Activated T-helper 2 cell treated with anti-CD3 and anti-CD28 coated beads, Interferon-gamma antibody, Interleukin-2, Interleukin-4, amounts not matched to agents 10 μg/mL and 5 μg/mL and 100 μg/mL, durations not matched to agents 14 hours and 24 hours and 36 hours (primary cell): Measurements from ENCODE around the gene PROCR. TPM values are rescaled to one million over a fixed set of nuclear protein-coding genes. Genes with fewer than 3 reads are reported as not detected.

Experiments used
- DNase-seq: peaks from one replicate; pipeline ENCODE4 v3.0.0; 2021; ENCODE audit warnings: low spot score
- H3K27ac Mint-ChIP-seq: one replicate; pipeline ENCODE4 v1.8.0; 2021; ENCODE audit warnings: mixed read lengths
- H3K27me3 Mint-ChIP-seq: one replicate; pipeline ENCODE4 v1.8.0; 2021; ENCODE audit warnings: low read depth, mixed read lengths
- H3K36me3 Mint-ChIP-seq: one replicate; pipeline ENCODE4 v1.8.0; 2021; ENCODE audit warnings: low read depth, mixed read lengths
- H3K4me1 Mint-ChIP-seq: one replicate; pipeline ENCODE4 v1.8.0; 2021; ENCODE audit warnings: low read depth, mixed read lengths
- H3K4me3 Mint-ChIP-seq: one replicate; pipeline ENCODE4 v1.8.0; 2021; ENCODE audit warnings: low read depth, mild to moderate bottlenecking, moderate library complexity, mixed read lengths
- H3K9me3 Mint-ChIP-seq: one replicate; pipeline ENCODE4 v1.8.0; 2021; ENCODE audit warnings: mixed read lengths
- intact Hi-C: fragments of 100-400 bp; cut with micrococcal nuclease; formaldehyde crosslinking; loops from one replicate; pipeline ENCODE4 v1.15.1; 2023
- total RNA-seq: library from RNA; stranded (reverse); gene quantifications from 2 replicates; pipeline ENCODE4 v1.2.3, GENCODE V29; 2022

The PROCR gene
- 0.43 and 0.64 TPM in 2 replicates for total RNA-seq

DNA sequence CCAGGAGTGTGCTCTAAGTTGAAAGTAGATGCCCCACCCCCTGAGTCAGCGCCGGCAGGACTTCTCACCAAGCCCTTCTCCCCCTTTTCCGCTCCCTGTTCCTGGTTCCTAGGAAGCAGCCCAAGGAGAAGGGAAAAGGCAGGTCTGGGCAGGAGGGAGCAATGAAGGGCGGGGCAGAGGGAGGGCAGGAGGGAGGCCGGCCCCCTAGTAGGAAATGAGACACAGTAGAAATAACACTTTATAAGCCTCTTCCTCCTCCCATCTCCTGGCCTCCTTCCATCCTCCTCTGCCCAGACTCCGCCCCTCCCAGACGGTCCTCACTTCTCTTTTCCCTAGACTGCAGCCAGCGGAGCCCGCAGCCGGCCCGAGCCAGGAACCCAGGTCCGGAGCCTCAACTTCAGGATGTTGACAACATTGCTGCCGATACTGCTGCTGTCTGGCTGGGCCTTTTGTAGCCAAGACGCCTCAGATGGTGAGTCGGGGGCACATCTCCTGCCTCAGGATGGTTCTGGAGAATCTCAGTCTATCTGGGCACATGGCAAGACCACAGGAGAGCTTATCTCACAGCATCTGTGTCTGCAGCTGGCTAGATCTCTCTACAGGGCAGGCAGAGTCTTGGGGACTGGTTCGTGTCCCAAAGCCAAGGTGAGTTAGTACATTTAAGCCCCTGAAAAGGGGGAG, at the start of gene PROCR:
TSS of gene PROCR (plus strand) at position 320 of the 681 bp plus-strand sequence. CDS start at position 403, 83 bp downstream.
- no peaks in the 10 kb centered on the region for H3K36me3 Mint-ChIP-seq
- H3K27ac Mint-ChIP-seq, result no peak within 1 kb of the TSS
- H3K4me3 Mint-ChIP-seq, result peak within 1 kb of the TSS; percentile 31
- H3K4me1 Mint-ChIP-seq, result peaks cover 11% of the 10 kb centered on the region
- DNase-seq, result no peak
- intact Hi-C loops, result no loop called here
- no peaks in the 10 kb centered on the region for H3K27me3 Mint-ChIP-seq
- no peaks in the 10 kb centered on the region for H3K9me3 Mint-ChIP-seq

DNA sequence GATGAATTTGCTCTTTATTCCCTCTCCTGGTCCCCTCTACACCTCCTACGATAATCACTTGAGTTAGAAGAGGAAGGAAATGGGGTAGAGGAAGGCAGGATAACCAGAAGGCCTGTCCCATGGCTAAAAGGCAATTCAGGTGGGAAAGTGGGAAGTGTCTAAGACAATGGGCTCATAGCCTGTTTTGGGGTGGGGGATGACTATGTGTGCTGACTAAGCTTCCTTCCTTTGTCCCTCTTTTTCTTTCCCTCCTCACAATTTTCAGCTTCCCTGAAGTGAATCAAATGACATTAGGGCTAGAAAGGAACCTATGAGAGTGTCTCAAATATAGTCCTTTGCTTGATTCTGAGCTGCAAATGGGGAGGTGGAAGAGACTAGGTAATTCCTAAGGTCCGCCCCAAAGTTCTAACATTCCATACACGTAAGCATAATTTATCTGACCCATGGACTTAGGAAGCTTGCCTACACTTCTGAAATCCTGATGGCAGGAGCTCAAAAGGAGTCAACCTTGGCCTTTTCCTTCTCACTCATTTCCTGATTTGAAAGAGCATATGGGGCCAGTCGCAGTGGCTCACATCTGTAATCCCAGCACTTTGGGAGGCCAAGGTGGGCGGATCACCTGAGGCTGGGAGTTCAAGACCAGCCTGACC, 49.0 kb upstream of the PROCR start:
- H3K27ac Mint-ChIP-seq, result no peak overlapping the region
- no peak for DNase-seq
- peaks cover 4% of the 10 kb centered on the region for H3K4me1 Mint-ChIP-seq
- no peak overlapping the region for H3K4me3 Mint-ChIP-seq
- H3K27me3 Mint-ChIP-seq, result no peaks in the 10 kb centered on the region
- intact Hi-C loops, result no loop called here
- H3K36me3 Mint-ChIP-seq, result peaks cover 77% of the 10 kb centered on the region
- no peaks in the 10 kb centered on the region for H3K9me3 Mint-ChIP-seq

DNA sequence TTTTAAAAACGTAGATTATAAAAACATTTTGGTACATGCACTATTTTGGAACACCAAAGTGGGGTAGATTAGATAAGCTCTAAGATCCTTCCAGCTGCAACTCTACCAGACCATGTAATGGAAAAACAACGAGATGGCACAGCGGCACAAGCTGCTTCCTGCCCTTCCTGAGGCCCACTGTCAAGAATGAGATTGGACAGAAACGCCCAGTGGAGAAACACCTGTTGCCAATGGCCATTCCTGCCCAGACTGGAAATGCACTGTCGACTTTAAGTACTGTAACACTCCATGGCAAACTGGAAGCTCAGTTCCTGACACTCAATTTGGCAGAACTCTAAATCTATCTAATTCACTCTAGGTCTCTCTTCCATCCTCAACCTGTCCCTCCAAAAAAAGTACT, 46.1 kb upstream of the PROCR start:
- Mint-ChIP-seq H3K27ac (no peak overlapping the region), H3K36me3 (peaks cover 58% of the 10 kb centered on the region), H3K9me3 (no peaks in the 10 kb centered on the region), H3K4me3 (no peak overlapping the region), H3K4me1 (peaks cover 2% of the 10 kb centered on the region), H3K27me3 (no peaks in the 10 kb centered on the region)
- intact Hi-C loops, result no loop called here
- DNase-seq, result no peak

DNA sequence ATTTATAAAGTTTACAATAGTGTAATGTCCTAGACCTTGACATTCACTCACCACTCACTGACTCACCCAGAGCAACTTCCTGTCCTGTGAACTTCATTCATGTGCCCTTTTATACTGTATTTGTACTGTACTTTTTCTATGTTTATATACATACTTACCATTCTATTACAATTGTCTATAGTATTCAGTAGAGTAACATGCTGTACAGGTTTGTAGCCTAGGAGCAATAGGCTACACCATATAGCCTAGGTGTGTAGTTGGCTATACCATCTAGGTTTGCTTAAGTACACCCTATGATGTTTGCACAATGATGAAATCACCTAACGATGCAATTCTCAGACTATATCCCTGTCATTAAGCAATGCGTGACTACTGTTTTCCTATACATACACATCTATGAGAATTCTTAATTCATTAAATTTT, 42.2 kb upstream of the PROCR start:
- intact Hi-C loops, result no loop called here
- Mint-ChIP-seq H3K36me3 (peaks cover 43% of the 10 kb centered on the region), H3K9me3 (no peaks in the 10 kb centered on the region), H3K4me3 (no peak overlapping the region), H3K27me3 (no peaks in the 10 kb centered on the region), H3K4me1 (peaks cover 2% of the 10 kb centered on the region), H3K27ac (no peak overlapping the region)
- no peak for DNase-seq

DNA sequence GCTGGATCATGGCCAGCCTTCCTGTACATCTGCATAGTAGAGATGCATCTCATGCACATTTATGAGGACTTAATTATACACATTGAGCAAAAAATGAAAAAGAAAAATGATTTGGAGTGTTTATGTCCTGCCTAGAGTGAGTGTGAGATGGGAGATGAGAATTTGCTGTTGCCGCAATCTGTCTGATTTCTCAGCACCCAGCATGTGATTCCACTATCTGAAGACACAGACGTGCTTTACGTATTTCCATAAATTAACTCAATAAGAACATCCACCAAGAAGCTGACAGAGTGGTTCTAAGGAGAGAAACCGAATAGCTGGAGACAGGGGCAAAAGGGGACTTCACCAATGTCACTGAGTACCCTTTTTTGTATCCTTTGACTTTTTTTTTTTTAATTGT, 39.9 kb upstream of the PROCR start:
- peaks cover 2% of the 10 kb centered on the region for H3K4me1 Mint-ChIP-seq
- no peak for DNase-seq
- H3K27me3 Mint-ChIP-seq, result no peaks in the 10 kb centered on the region
- H3K27ac Mint-ChIP-seq, result no peak overlapping the region
- intact Hi-C loops, result no loop called here
- no peaks in the 10 kb centered on the region for H3K9me3 Mint-ChIP-seq
- H3K36me3 Mint-ChIP-seq, result peaks cover 36% of the 10 kb centered on the region
- H3K4me3 Mint-ChIP-seq, result no peak overlapping the region

DNA sequence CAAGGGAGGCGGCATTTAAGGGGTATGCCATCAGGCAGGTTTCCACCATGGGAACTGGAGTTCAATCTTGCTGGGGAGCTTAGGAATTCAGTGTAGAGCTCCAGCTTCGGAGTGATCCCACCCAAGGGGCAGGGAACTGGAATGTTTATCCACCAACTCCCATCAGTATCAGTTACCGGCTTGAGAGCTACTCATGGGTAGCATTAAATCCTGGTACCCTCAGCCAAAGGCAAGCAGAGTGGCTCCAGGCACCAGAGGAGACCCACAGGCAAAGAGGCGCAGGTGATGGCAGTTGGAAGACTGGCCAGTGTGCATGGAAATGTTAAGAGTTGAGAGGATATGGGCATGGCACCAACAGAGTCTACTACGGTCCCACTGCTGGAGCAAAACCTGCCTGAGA, 38.8 kb upstream of the PROCR start:
- intact Hi-C loops, result no loop called here
- no peak overlapping the region for H3K4me3 Mint-ChIP-seq

DNA sequence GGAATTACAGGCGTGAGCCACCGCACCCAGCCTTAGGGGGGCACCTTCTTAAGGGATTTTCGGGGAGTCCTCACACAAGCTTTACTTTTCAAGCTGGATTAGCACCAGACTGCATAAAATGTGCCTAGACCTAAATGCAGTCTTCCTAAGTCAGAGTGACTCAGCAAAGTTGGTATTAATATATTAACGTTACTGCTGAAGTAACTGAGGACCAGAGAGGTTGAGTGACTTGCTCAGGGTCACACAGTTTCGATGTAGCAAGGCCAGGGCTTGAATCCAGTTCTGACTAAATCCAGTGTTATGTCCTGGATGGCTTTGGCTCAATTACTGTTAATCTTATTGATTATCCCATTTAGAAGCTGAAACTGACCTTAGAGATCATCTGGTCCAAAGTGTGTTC, 38.1 kb upstream of the PROCR start:
- Mint-ChIP-seq H3K4me1 (peaks cover 2% of the 10 kb centered on the region), H3K27me3 (no peaks in the 10 kb centered on the region), H3K36me3 (peaks cover 34% of the 10 kb centered on the region), H3K4me3 (no peak overlapping the region), H3K27ac (no peak overlapping the region), H3K9me3 (no peaks in the 10 kb centered on the region)
- no peak for DNase-seq
- intact Hi-C loops, result no loop called here

More for the DNA sequence above, 38.8 kb upstream of the PROCR start:
- Mint-ChIP-seq H3K27ac (no peak overlapping the region), H3K4me1 (peaks cover 2% of the 10 kb centered on the region), H3K9me3 (no peaks in the 10 kb centered on the region), H3K27me3 (no peaks in the 10 kb centered on the region), H3K36me3 (peaks cover 34% of the 10 kb centered on the region)
- no peak for DNase-seq

DNA sequence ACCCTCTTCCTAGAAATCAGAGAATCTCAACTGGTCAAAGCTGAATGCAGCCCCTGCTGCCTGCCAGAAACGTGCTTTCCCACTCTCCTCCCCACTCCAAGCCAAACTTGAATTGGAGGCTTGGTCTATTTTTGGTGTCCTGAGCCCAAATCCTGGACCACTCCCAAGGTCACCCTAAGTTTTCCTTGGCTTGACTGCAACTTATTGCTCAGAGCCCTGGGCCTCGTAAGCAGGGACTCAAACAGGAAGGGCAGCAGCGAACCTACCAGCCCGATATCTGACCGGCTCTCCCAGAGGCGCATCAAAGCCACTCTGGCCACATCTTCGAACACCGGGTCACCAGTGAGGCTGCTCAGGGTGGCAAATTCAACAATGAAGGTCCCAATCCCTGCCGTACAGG, 37.4 kb upstream of the PROCR start:
- intact Hi-C loops, result no loop called here
- no peaks in the 10 kb centered on the region for H3K9me3 Mint-ChIP-seq

DNA sequence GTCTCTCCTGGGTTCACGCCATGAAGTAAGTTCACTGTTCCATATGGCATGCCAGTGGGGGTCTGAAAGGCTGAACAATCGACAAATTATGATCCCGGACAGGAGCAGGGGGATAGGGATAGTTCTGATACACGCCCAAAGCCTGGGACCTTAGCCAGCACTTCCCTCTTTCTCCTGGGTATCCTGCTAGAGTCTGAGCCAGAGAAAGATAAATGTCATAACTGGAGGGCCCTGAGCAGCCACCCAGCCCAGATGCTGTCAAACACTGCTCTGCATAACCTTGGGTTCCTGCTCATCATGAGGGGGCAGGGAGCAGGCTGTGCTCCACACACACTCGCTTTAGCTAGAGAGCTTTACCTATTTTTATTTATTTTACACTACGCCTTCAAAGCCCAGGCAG, 37.0 kb upstream of the PROCR start:
- H3K36me3 Mint-ChIP-seq, result peaks cover 38% of the 10 kb centered on the region
- intact Hi-C loops, result no loop called here
- DNase-seq, result no peak
- H3K4me3 Mint-ChIP-seq, result no peak overlapping the region
- H3K4me1 Mint-ChIP-seq, result no peaks in the 10 kb centered on the region
- H3K9me3 Mint-ChIP-seq, result no peaks in the 10 kb centered on the region
- H3K27ac Mint-ChIP-seq, result no peak overlapping the region
- no peaks in the 10 kb centered on the region for H3K27me3 Mint-ChIP-seq

More for the DNA sequence above, 37.4 kb upstream of the PROCR start:
- H3K36me3 Mint-ChIP-seq, result peaks cover 34% of the 10 kb centered on the region
- no peak for DNase-seq
- H3K27me3 Mint-ChIP-seq, result no peaks in the 10 kb centered on the region
- peaks cover 2% of the 10 kb centered on the region for H3K4me1 Mint-ChIP-seq
- H3K4me3 Mint-ChIP-seq, result no peak overlapping the region
- no peak overlapping the region for H3K27ac Mint-ChIP-seq

DNA sequence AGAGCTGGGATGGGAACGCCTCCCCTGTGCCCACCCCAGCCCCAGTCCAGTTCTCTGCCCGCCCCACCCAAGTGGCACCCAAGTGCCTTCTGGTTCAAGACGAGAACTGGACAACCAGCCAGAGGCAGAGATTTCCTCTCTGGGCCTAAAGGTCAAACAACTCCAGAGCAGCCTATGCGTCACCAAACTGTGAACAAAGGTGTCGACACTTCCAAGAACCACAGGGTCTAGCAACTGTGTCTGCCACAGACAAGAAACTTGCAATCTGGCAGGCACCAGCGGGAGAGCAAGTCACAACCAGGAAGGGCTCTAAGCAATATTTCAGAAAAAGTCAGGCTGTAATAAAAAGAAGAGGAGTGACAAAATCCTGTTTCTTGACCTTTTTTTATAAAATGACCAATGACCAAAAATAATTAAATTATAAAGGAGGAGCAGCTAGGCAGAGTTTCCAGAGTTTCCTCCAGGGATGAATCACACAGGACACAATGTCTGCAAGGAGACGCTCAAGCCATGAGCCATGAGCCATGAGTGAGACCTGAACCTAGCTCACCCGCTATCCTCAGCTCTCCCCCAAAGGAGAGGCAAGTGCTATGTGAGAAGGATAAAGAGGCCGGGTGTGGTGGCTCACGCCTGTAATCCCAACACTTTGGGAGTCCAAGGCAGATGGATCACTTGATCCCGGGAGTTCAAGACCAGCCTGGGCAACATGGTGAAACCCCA, 35.8 kb upstream of the PROCR start:
- Mint-ChIP-seq H3K36me3 (peaks cover 40% of the 10 kb centered on the region), H3K27ac (no peak overlapping the region), H3K4me3 (no peak overlapping the region), H3K4me1 (peaks cover 2% of the 10 kb centered on the region), H3K27me3 (no peaks in the 10 kb centered on the region), H3K9me3 (no peaks in the 10 kb centered on the region)
- intact Hi-C loops, result no loop called here
- DNase-seq, result no peak

DNA sequence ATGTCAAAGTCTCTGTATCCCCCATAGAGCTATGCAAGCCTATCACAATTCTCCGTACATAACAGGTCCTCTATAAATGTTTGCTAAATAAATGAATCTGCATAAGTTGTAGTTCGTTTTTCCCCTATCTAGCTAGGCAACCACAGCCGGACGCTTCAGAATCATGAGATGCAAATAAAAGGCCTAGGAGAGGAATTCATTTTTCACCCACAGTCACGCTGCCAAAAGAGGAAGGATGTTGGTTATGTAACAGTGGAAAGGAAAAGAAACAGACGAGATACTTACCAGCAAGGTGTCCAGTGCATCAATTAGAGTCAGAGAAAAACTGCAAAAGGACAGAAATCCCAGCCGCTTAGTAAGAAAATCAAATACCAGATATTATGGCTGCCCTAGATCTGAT, 27.2 kb upstream of the PROCR start:
- Mint-ChIP-seq H3K27me3 (peaks cover 3% of the 10 kb centered on the region), H3K27ac (no peak overlapping the region), H3K36me3 (peaks cover 41% of the 10 kb centered on the region), H3K4me3 (no peak overlapping the region), H3K9me3 (no peaks in the 10 kb centered on the region), H3K4me1 (peaks cover 28% of the 10 kb centered on the region)
- DNase-seq, result no peak
- intact Hi-C loops, result loop anchor here (1.0 to 5.0 kb wide), 4 partner anchors 52 to 322 kb away; partner anchors contain the start of gene TRPC4AP

DNA sequence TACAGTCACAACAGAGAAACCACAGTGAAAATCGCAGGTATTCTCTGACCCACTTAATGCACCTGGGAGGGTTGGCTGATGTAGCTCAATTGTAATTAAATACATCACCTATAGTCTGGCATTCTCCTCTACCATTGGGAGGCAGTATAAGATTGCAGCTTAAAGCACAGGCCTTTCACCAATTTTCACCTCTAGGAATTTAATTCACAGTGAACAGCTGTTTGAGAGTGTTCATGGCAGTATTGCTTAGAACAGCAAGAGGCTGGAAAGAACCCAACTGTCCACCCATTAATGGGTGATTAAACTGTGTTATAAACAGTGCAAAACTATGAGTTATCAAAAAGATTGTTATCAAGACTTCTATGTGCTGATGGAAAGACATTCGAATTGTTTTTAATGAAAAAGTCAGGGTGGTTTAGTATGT, 26.7 kb upstream of the PROCR start:
- H3K36me3 Mint-ChIP-seq, result peaks cover 37% of the 10 kb centered on the region
- no peak overlapping the region for H3K27ac Mint-ChIP-seq
- intact Hi-C loops, result loop anchor here (1.0 to 5.0 kb wide), 4 partner anchors 53 to 323 kb away; partner anchors contain the start of gene TRPC4AP
- H3K4me1 Mint-ChIP-seq, result peaks cover 28% of the 10 kb centered on the region
- no peak for DNase-seq
- peak overlapping the region; percentile 18 for H3K4me3 Mint-ChIP-seq
- no peaks in the 10 kb centered on the region for H3K9me3 Mint-ChIP-seq
- H3K27me3 Mint-ChIP-seq, result peaks cover 3% of the 10 kb centered on the region
